Measurements from ENCODE around the gene OTOF. TPM values are rescaled to one million over a fixed set of nuclear protein-coding genes. Genes with fewer than 3 reads are reported as not detected.
A peak's percentile ranks its signal among the peaks of the same experiment; 100 is the strongest.

OTOF gene
- total and polyA plus RNA-seq, 9 of the 15 experiments (the other 6 are each of a cell fraction or from before 2014, with no cell fraction given) = 0.03 to 0.11 (median 0.06) TPM; not detected in 5

- no peak overlapping the region; the same call in 1 of the 2 replicates for H3K4me2 ChIP-seq (ENCODE audit: insufficient read depth, low read length)
- WGBS (ENCODE audit: insufficient coverage, low coverage, missing lambda C conversion rate) = 19% methylated on average over 7 of the region's 7 CpGs
- ATAC-seq (peak; percentile 76), DNase-seq (ENCODE audit: extremely low read depth in 1 of 4, low spot score in 3 of 4) (peak; percentile 58 to 64 (median 62)), FAIRE-seq (peak; percentile 80)
- H3K9ac ChIP-seq (ENCODE audit: insufficient read depth in 1 of 2, low read depth in 2 of 2, low read length in 2 of 2) = peak overlapping the region in 1 of 2 experiments; percentile 72; a peak in 2 of 4 replicates
- no peaks in the 10 kb centered on the region for H4K20me1 ChIP-seq (replicated peaks; ENCODE audit: control insufficient read depth, insufficient read depth, low read length)
- ChIA-PET POLR2A (interaction anchor here (0.6 kb wide), 1 partner anchor 26 kb away, joined by 3 read pairs; no protein-coding TSS in a partner anchor), CTCF (ENCODE audit: low intra/inter-chr PET ratio) (no interaction called here)
- H3K27me3 ChIP-seq (ENCODE audit: control insufficient read depth in 2 of 2, insufficient read depth in 2 of 2, low read length in 2 of 2) = peaks cover 10 to 15% of the 10 kb centered on the region in 2 experiments
- peak overlapping the region; percentile 34; the same call in 1 of the 3 replicates for H3K27ac ChIP-seq (ENCODE audit: extremely low read depth, low read depth, low read length)
- H3K36me3 ChIP-seq (ENCODE audit: control insufficient read depth, insufficient read depth, low read length) = no peaks in the 10 kb centered on the region
- no peaks in the 10 kb centered on the region for H3K9me3 ChIP-seq (replicated peaks; ENCODE audit: control insufficient read depth, insufficient read depth, low read depth, low read length)
- in situ Hi-C loops (cut with MboI) (no loop called here), intact Hi-C loops (cut with micrococcal nuclease) (no loop called here)
- no peaks in the 10 kb centered on the region for H3K9me1 ChIP-seq (ENCODE audit: control insufficient read depth, insufficient read depth, low read length)
- H3K4me3 ChIP-seq = no peak overlapping the region
- peaks cover 17 to 27% of the 10 kb centered on the region in 2 experiments for H3K4me1 ChIP-seq (replicated peaks in 1 of 2; ENCODE audit: control insufficient read depth in 2 of 2, insufficient read depth in 2 of 2, low read length in 2 of 2)
- peak overlapping the region; percentile 73 for H2AFZ ChIP-seq (ENCODE audit: low read depth, low read length)
- BruUV-seq (replicated peaks) = no TSS peak
- no peaks in the 10 kb centered on the region for H3K79me2 ChIP-seq (ENCODE audit: control insufficient read depth, insufficient read depth, low read length)
- TF ChIP-seq SAFB2 (IDR thresholded peaks at IDR 0.05; ENCODE audit: borderline replicate concordance, low read depth, low read length, severe bottlenecking) = no peak
- TF ChIP-seq TRIM28 (IDR thresholded peaks at IDR 0.05) = no peak
- TF ChIP-seq ZC3H8 (IDR thresholded peaks at IDR 0.05) = no peak
- TF ChIP-seq KLF16 (IDR thresholded peaks at IDR 0.05) = peak; percentile 23; the same call in 1 of the 2 replicates
- no peak for TF ChIP-seq GTF2F1 (IDR thresholded peaks at IDR 0.05; ENCODE audit: low read depth, low read length)
- no peak for TF ChIP-seq BRF1 (IDR thresholded peaks at IDR 0.05; ENCODE audit: borderline replicate concordance, extremely low read depth, insufficient read length)
- TF ChIP-seq FOXA3 (CRISPR knock-in tag; conservative IDR thresholded peaks at IDR 0.05 in 1 of 2, IDR thresholded peaks at IDR 0.05 in 1 of 2) = no peak
- TF ChIP-seq SAP30 (IDR thresholded peaks at IDR 0.05; ENCODE audit: borderline replicate concordance, insufficient read depth, low read depth, low read length, poor library complexity, severe bottlenecking) = peak; percentile 43
- no peak for TF ChIP-seq MGA (IDR thresholded peaks at IDR 0.05)
- no peak for TF ChIP-seq MCM2 (IDR thresholded peaks at IDR 0.05; ENCODE audit: low read depth)
Observed at GRCh38 chr2:26492749-26493515, 15.0 kb upstream of the OTOF start.
